ENCODE data around the gene HLA-DPB1.
"Not testable (repeated sequence)": the region's sequence is repeated elsewhere in the genome, so short reads cannot be mapped to it uniquely, and the experiment has no call there.

The HLA-DPB1 gene

DNA sequence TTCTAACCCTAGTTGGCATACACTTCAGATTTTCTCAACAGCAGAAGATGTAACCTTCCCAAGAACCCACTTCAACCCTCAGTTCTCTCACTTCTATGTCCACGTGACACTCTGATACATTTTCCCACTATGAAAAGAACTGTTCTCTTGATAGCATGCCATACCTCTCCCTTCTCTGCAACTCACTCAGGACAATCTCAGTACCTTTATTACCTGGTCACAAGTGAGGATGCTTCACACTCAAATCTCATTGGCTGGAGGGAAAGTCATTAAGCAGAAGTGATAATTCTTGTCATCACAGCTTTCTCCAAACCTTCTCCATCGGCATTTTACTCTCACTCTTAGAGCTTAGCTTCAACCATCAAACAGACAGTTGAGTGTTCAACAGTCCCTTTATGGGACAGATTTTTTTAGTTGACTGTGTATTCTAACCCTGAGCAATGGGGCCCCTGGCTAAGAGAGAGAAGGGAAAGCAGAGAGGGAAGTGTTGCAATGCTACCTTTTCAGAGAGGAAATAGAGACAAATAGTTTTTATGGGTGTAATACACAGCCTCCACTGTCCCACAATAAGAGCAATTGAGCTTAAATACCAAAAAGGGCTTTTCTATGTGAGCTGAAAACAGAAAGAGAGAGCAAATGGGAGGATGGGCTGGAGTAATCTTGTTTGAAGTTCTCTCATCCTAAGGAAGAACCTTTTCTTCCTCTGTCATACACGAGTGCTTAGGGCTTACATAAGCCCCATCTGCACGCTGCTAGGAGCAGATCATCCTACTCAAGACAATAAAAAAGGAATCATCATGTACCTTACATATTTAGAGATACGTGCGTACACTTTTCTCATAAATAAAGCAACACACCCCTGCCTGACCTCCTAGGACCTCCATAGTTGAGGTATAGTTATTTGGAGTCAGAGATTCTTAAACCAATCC lies 18.3 kb upstream of the HLA-DPB1 start:
- H3K27me3 ChIP-seq (ENCODE audit: control insufficient read depth, insufficient read depth, low read length): no peaks in the 10 kb centered on the region
- no peaks in the 10 kb centered on the region for H3K36me3 ChIP-seq (ENCODE audit: control insufficient read depth, insufficient read depth, low read length)
- no peaks in the 10 kb centered on the region for H3K4me1 ChIP-seq (ENCODE audit: control insufficient read depth, insufficient read depth, low read length)

DNA sequence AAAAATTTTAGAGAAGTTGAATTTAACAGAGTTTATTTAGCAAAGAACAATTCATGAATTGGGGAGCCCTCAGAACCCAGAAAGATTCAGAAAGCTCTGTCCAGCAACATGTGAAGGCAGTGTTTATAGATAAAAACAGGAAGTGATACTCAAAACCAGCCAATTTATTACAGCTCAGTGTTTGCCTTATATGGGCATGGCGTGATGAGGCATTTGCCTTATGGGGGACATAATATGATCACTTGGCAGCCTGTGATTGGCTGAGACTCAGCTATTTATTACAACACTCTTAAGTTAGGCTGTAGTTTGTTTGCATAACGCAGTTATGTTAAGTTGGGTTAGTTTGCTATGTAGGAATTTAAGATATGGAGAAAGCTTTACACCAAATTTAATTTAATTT lies 13.8 kb upstream of the HLA-DPB1 start:
- Histone ChIP-seq H3K4me1 (ENCODE audit: control insufficient read depth, insufficient read depth, low read length) (no peaks in the 10 kb centered on the region), H3K27me3 (ENCODE audit: control insufficient read depth, insufficient read depth, low read length) (no peaks in the 10 kb centered on the region), H3K36me3 (ENCODE audit: control insufficient read depth, insufficient read depth, low read length) (no peaks in the 10 kb centered on the region), H3K4me3 (ENCODE audit: low read length) (no peak overlapping the region), H3K9ac (ENCODE audit: low read length) (no peak overlapping the region), H3K9me3 (ENCODE audit: control insufficient read depth, low read length) (no peaks in the 10 kb centered on the region)

More for the DNA sequence above, 18.3 kb upstream of the HLA-DPB1 start:
- H3K4me3 ChIP-seq (ENCODE audit: low read length): no peak overlapping the region
- no peak overlapping the region for H3K9ac ChIP-seq (ENCODE audit: low read length)
- no peaks in the 10 kb centered on the region for H3K9me3 ChIP-seq (ENCODE audit: control insufficient read depth, low read length)

DNA sequence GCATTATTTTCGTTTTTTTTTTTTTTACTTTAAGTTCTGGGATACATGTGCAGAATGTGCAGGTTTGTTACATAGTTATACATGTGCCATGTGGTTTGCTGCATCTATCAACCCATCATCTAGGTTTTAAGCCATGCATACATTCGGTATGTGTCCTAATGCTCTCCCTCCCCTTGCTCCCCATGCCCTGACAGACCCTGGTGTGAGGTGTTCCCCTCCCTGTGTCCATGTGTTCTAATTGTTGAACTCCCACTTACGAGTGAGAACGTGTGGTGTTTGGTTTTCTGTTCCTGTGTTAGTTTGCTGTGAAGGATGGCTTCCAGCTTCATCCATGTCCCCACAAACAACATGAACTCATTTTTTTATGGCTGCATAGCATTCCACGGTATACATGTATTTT lies 12.4 kb upstream of the HLA-DPB1 start:
- not testable (repeated sequence) for H3K4me3 ChIP-seq (ENCODE audit: low read length); H3K4me1 ChIP-seq (ENCODE audit: control insufficient read depth, insufficient read depth, low read length); H3K27me3 ChIP-seq (ENCODE audit: control insufficient read depth, insufficient read depth, low read length); H3K36me3 ChIP-seq (ENCODE audit: control insufficient read depth, insufficient read depth, low read length); H3K9ac ChIP-seq (ENCODE audit: low read length); H3K9me3 ChIP-seq (ENCODE audit: control insufficient read depth, low read length)

GRCh38 chr6:33064723-33065122 lies 11.1 kb upstream of the HLA-DPB1 start:
- Histone ChIP-seq H3K4me3 (ENCODE audit: low read length) (no peak overlapping the region), H3K36me3 (ENCODE audit: control insufficient read depth, insufficient read depth, low read length) (no peaks in the 10 kb centered on the region), H3K9ac (ENCODE audit: low read length) (no peak overlapping the region), H3K4me1 (ENCODE audit: control insufficient read depth, insufficient read depth, low read length) (no peaks in the 10 kb centered on the region), H3K9me3 (ENCODE audit: control insufficient read depth, low read length) (no peaks in the 10 kb centered on the region), H3K27me3 (ENCODE audit: control insufficient read depth, insufficient read depth, low read length) (no peaks in the 10 kb centered on the region)

- Histone ChIP-seq H3K4me3 (ENCODE audit: low read length) (no peak overlapping the region), H3K9me3 (ENCODE audit: control insufficient read depth, low read length) (no peaks in the 10 kb centered on the region), H3K36me3 (ENCODE audit: control insufficient read depth, insufficient read depth, low read length) (no peaks in the 10 kb centered on the region), H3K4me1 (ENCODE audit: control insufficient read depth, insufficient read depth, low read length) (no peaks in the 10 kb centered on the region), H3K9ac (ENCODE audit: low read length) (no peak overlapping the region), H3K27me3 (ENCODE audit: control insufficient read depth, insufficient read depth, low read length) (no peaks in the 10 kb centered on the region)
Observed at GRCh38 chr6:33065312-33065711, 10.5 kb upstream of the HLA-DPB1 start.

DNA sequence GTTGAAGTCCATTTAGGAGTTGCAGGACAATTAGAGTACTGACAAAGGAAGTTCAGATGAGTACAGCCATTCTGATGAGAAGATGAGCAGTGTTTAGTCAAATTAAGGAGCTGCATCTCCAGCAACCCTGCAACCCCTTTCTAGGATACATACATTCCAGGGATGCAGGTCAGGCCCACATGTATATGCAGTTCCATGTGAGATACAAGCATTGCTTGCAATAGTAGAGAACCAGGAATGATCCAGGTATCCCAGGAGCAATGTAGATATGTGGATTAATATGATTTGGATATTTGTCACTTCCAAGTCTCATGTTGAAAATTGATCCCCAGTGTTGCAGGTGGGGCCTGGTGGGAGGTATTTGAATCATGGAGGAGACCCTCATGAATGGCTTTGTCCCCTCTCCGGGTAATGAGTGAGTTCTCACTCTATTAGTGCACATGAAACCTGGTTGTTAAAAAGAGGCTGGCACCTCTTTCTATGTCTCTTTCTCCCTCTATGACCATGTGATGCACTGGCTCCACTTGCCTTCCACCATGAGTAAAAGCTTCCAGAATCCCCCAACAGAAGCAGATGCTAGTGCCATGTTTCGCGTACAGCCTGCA lies 8.8 kb upstream of the HLA-DPB1 start:
- H3K4me3 ChIP-seq (ENCODE audit: low read length): no peak overlapping the region
- H3K27me3 ChIP-seq (ENCODE audit: control insufficient read depth, insufficient read depth, low read length): no peaks in the 10 kb centered on the region
- H3K9me3 ChIP-seq (ENCODE audit: control insufficient read depth, low read length): no peaks in the 10 kb centered on the region
- H3K36me3 ChIP-seq (ENCODE audit: control insufficient read depth, insufficient read depth, low read length): no peaks in the 10 kb centered on the region
- no peaks in the 10 kb centered on the region for H3K4me1 ChIP-seq (ENCODE audit: control insufficient read depth, insufficient read depth, low read length)
- H3K9ac ChIP-seq (ENCODE audit: low read length): no peak overlapping the region

DNA sequence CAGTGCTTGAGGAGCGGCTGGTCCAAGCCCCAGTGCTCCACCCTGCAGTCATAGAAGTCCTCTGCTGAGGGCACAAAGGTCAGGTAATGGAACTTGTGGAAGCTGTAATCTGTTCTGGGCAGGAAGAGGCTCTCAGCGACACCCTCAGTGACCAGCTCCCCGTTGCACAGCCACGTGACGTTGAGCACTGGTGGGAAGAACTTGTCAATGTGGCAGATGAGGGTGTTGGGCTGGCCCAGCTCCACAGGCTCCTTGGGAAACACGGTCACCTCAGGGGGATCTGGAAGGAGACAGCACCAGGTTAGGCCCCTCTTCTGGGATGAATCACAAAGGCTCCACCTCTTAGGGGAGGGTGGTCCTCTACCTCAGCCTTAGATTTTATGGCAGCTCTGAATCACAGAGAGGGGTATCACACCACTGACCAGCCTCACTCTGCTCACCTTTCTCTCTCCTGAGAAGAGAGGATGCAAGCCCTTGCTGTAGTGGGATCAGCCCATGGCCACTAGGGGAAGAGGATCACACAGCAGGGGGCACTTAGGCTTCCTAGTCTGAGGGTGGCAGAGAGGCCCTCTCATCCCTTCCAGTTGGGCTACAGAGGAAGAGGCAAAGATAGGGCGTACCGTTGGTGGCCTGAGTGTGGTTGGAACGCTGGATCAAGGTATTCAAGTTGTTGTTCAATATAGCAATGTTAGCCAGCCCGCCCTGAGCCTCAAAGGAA lies 6.6 kb upstream of the HLA-DPB1 start:
- Histone ChIP-seq H3K9me3 (ENCODE audit: control insufficient read depth, low read length) (no peaks in the 10 kb centered on the region), H3K36me3 (ENCODE audit: control insufficient read depth, insufficient read depth, low read length) (no peaks in the 10 kb centered on the region), H3K9ac (ENCODE audit: low read length) (no peak overlapping the region), H3K4me3 (ENCODE audit: low read length) (no peak overlapping the region), H3K27me3 (ENCODE audit: control insufficient read depth, insufficient read depth, low read length) (no peaks in the 10 kb centered on the region), H3K4me1 (ENCODE audit: control insufficient read depth, insufficient read depth, low read length) (no peaks in the 10 kb centered on the region)

GRCh38 chr6:33070909-33071308 lies 4.9 kb upstream of the HLA-DPB1 start:
- Histone ChIP-seq H3K36me3 (ENCODE audit: control insufficient read depth, insufficient read depth, low read length) (no peaks in the 10 kb centered on the region), H3K27me3 (ENCODE audit: control insufficient read depth, insufficient read depth, low read length) (no peaks in the 10 kb centered on the region), H3K9ac (ENCODE audit: low read length) (no peak overlapping the region), H3K9me3 (ENCODE audit: control insufficient read depth, low read length) (no peaks in the 10 kb centered on the region), H3K4me3 (ENCODE audit: low read length) (no peak overlapping the region), H3K4me1 (ENCODE audit: control insufficient read depth, insufficient read depth, low read length) (no peaks in the 10 kb centered on the region)

GRCh38 chr6:33071569-33071968 lies 4.2 kb upstream of the HLA-DPB1 start:
- Histone ChIP-seq H3K27me3 (ENCODE audit: control insufficient read depth, insufficient read depth, low read length) (no peaks in the 10 kb centered on the region), H3K9ac (ENCODE audit: low read length) (no peak overlapping the region), H3K36me3 (ENCODE audit: control insufficient read depth, insufficient read depth, low read length) (no peaks in the 10 kb centered on the region), H3K4me1 (ENCODE audit: control insufficient read depth, insufficient read depth, low read length) (no peaks in the 10 kb centered on the region), H3K4me3 (ENCODE audit: low read length) (no peak overlapping the region), H3K9me3 (ENCODE audit: control insufficient read depth, low read length) (no peaks in the 10 kb centered on the region)

- Histone ChIP-seq H3K27me3 (ENCODE audit: control insufficient read depth, insufficient read depth, low read length) (no peaks in the 10 kb centered on the region), H3K4me1 (ENCODE audit: control insufficient read depth, insufficient read depth, low read length) (no peaks in the 10 kb centered on the region), H3K9me3 (ENCODE audit: control insufficient read depth, low read length) (no peaks in the 10 kb centered on the region), H3K36me3 (ENCODE audit: control insufficient read depth, insufficient read depth, low read length) (no peaks in the 10 kb centered on the region), H3K9ac (ENCODE audit: low read length) (no peak overlapping the region), H3K4me3 (ENCODE audit: low read length) (no peak overlapping the region)
Observed at GRCh38 chr6:33072508-33073100, 3.2 kb upstream of the HLA-DPB1 start.

GRCh38 chr6:33073431-33073871 lies 2.3 kb upstream of the HLA-DPB1 start, which contains the start of gene HLA-DPA1:
Gene HLA-DPA1 (minus strand): TSS chr6:33073649.
- no peaks in the 10 kb centered on the region for H3K9me3 ChIP-seq (ENCODE audit: control insufficient read depth, low read length)
- peak within 1 kb of the TSS; percentile 42 for H3K9ac ChIP-seq (ENCODE audit: low read length)
- no peaks in the 10 kb centered on the region for H3K27me3 ChIP-seq (ENCODE audit: control insufficient read depth, insufficient read depth, low read length)
- no peaks in the 10 kb centered on the region for H3K4me1 ChIP-seq (ENCODE audit: control insufficient read depth, insufficient read depth, low read length)
- H3K4me3 ChIP-seq (ENCODE audit: low read length): no peak within 1 kb of the TSS
- no peaks in the 10 kb centered on the region for H3K36me3 ChIP-seq (ENCODE audit: control insufficient read depth, insufficient read depth, low read length)

- peaks cover 4% of the 10 kb centered on the region for H3K27me3 ChIP-seq (ENCODE audit: control insufficient read depth, insufficient read depth, low read length)
- peaks cover 5% of the 10 kb centered on the region for H3K4me1 ChIP-seq (ENCODE audit: control insufficient read depth, insufficient read depth, low read length)
- H3K4me3 ChIP-seq (ENCODE audit: low read length): no peak overlapping the region
- no peaks in the 10 kb centered on the region for H3K36me3 ChIP-seq (ENCODE audit: control insufficient read depth, insufficient read depth, low read length)
- no peaks in the 10 kb centered on the region for H3K9me3 ChIP-seq (ENCODE audit: control insufficient read depth, low read length)
- H3K9ac ChIP-seq (ENCODE audit: low read length): no peak overlapping the region
Observed at GRCh38 chr6:33075208-33075567, 602 bp upstream of the HLA-DPB1 start.
